ENCODE measurements around the gene ISLR. TPM values are rescaled to one million over a fixed set of nuclear protein-coding genes. Genes with fewer than 3 reads are reported as not detected.

Gene ISLR
- total and polyA plus RNA-seq, 2 of the 8 experiments (the other 6 are each of a cell fraction or from before 2014, with no cell fraction given): 0.29 to 0.35 TPM

DNA sequence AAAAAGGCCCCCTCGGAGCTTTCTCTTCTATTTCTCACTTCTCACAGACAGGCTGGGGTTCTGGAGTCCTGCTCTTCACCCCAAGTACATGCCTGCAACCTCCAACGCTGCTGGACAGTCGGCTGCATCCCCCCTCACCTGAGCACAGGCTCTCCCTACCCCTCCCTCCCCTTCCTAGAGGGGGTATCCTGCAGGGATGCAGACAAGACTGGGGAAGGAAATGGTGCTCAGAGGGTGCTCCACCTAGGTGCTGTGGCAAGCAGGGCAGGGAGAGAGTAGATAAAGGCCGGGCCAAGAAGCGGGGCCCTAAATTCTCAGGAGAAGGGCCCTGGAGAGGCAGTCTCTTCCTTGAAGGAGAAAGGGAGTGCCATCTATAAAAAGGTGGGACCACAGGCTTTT lies 36.0 kb downstream of the ISLR start (continued):
- TF ChIP-seq, protein P1, sequence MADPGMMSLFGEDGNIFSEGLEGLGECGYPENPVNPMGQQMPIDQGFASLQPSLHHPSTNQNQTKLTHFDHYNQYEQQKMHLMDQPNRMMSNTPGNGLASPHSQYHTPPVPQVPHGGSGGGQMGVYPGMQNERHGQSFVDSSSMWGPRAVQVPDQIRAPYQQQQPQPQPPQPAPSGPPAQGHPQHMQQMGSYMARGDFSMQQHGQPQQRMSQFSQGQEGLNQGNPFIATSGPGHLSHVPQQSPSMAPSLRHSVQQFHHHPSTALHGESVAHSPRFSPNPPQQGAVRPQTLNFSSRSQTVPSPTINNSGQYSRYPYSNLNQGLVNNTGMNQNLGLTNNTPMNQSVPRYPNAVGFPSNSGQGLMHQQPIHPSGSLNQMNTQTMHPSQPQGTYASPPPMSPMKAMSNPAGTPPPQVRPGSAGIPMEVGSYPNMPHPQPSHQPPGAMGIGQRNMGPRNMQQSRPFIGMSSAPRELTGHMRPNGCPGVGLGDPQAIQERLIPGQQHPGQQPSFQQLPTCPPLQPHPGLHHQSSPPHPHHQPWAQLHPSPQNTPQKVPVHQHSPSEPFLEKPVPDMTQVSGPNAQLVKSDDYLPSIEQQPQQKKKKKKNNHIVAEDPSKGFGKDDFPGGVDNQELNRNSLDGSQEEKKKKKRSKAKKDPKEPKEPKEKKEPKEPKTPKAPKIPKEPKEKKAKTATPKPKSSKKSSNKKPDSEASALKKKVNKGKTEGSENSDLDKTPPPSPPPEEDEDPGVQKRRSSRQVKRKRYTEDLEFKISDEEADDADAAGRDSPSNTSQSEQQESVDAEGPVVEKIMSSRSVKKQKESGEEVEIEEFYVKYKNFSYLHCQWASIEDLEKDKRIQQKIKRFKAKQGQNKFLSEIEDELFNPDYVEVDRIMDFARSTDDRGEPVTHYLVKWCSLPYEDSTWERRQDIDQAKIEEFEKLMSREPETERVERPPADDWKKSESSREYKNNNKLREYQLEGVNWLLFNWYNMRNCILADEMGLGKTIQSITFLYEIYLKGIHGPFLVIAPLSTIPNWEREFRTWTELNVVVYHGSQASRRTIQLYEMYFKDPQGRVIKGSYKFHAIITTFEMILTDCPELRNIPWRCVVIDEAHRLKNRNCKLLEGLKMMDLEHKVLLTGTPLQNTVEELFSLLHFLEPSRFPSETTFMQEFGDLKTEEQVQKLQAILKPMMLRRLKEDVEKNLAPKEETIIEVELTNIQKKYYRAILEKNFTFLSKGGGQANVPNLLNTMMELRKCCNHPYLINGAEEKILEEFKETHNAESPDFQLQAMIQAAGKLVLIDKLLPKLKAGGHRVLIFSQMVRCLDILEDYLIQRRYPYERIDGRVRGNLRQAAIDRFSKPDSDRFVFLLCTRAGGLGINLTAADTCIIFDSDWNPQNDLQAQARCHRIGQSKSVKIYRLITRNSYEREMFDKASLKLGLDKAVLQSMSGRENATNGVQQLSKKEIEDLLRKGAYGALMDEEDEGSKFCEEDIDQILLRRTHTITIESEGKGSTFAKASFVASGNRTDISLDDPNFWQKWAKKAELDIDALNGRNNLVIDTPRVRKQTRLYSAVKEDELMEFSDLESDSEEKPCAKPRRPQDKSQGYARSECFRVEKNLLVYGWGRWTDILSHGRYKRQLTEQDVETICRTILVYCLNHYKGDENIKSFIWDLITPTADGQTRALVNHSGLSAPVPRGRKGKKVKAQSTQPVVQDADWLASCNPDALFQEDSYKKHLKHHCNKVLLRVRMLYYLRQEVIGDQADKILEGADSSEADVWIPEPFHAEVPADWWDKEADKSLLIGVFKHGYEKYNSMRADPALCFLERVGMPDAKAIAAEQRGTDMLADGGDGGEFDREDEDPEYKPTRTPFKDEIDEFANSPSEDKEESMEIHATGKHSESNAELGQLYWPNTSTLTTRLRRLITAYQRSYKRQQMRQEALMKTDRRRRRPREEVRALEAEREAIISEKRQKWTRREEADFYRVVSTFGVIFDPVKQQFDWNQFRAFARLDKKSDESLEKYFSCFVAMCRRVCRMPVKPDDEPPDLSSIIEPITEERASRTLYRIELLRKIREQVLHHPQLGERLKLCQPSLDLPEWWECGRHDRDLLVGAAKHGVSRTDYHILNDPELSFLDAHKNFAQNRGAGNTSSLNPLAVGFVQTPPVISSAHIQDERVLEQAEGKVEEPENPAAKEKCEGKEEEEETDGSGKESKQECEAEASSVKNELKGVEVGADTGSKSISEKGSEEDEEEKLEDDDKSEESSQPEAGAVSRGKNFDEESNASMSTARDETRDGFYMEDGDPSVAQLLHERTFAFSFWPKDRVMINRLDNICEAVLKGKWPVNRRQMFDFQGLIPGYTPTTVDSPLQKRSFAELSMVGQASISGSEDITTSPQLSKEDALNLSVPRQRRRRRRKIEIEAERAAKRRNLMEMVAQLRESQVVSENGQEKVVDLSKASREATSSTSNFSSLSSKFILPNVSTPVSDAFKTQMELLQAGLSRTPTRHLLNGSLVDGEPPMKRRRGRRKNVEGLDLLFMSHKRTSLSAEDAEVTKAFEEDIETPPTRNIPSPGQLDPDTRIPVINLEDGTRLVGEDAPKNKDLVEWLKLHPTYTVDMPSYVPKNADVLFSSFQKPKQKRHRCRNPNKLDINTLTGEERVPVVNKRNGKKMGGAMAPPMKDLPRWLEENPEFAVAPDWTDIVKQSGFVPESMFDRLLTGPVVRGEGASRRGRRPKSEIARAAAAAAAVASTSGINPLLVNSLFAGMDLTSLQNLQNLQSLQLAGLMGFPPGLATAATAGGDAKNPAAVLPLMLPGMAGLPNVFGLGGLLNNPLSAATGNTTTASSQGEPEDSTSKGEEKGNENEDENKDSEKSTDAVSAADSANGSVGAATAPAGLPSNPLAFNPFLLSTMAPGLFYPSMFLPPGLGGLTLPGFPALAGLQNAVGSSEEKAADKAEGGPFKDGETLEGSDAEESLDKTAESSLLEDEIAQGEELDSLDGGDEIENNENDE (IDR thresholded peaks at IDR 0.05; ENCODE audit: insufficient replicate concordance, low read length): no peak
- TF ChIP-seq RNF2 (IDR thresholded peaks at IDR 0.05; ENCODE audit: borderline replicate concordance, low read depth, low read length, missing control alignments, poor library complexity, severe bottlenecking): no peak
- TF ChIP-seq SAP30 (IDR thresholded peaks at IDR 0.05; ENCODE audit: insufficient read depth, insufficient replicate concordance, low read length): no peak
- no peak for TF ChIP-seq POLR2A (IDR thresholded peaks at IDR 0.05; ENCODE audit: control extremely low read depth in 1 of 2, low read depth in 2 of 2, low read length in 2 of 2)
- TF ChIP-seq, protein P2, sequence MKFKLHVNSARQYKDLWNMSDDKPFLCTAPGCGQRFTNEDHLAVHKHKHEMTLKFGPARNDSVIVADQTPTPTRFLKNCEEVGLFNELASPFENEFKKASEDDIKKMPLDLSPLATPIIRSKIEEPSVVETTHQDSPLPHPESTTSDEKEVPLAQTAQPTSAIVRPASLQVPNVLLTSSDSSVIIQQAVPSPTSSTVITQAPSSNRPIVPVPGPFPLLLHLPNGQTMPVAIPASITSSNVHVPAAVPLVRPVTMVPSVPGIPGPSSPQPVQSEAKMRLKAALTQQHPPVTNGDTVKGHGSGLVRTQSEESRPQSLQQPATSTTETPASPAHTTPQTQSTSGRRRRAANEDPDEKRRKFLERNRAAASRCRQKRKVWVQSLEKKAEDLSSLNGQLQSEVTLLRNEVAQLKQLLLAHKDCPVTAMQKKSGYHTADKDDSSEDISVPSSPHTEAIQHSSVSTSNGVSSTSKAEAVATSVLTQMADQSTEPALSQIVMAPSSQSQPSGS (IDR thresholded peaks at IDR 0.05; ENCODE audit: low read length): no peak
- no peak for TF ChIP-seq HDAC6 (IDR thresholded peaks at IDR 0.05; ENCODE audit: low read depth, low read length)
- TF ChIP-seq RXRA (IDR thresholded peaks at IDR 0.05; ENCODE audit: insufficient read depth, low read depth, low read length): no peak
- TF ChIP-seq FOSL1 (IDR thresholded peaks at IDR 0.05; ENCODE audit: insufficient read depth, low read depth, low read length): no peak
- TF ChIP-seq CBX8 (IDR thresholded peaks at IDR 0.05; ENCODE audit: borderline replicate concordance, low read depth, low read length): no peak

All from H1 (cell line).